ENCODE measurements around the gene KIAA1614.

KIAA1614 gene

GRCh38 chr1:180941518-180942275 is 29.0 kb downstream of the KIAA1614 start:
- Histone ChIP-seq H3K27ac (ENCODE audit: insufficient read depth, low read depth, low read length, poor library complexity, severe bottlenecking) (no peak overlapping the region), H3K36me3 (ENCODE audit: control insufficient read depth, insufficient read depth, low read length) (no peaks in the 10 kb centered on the region), H3K4me3 (ENCODE audit: insufficient read depth, low read depth, low read length) (no peak overlapping the region), H3K4me1 (ENCODE audit: control insufficient read depth, insufficient read depth, low read length) (peaks cover 20% of the 10 kb centered on the region), H3K27me3 (ENCODE audit: control insufficient read depth, insufficient read depth, low read length, poor library complexity, severe bottlenecking) (no peaks in the 10 kb centered on the region), H3K9me3 (ENCODE audit: control insufficient read depth, low read length) (no peaks in the 10 kb centered on the region)
- WGBS, 2 experiments, result 87 to 90% methylated on average over 19 of the region's 20 CpGs

DNA sequence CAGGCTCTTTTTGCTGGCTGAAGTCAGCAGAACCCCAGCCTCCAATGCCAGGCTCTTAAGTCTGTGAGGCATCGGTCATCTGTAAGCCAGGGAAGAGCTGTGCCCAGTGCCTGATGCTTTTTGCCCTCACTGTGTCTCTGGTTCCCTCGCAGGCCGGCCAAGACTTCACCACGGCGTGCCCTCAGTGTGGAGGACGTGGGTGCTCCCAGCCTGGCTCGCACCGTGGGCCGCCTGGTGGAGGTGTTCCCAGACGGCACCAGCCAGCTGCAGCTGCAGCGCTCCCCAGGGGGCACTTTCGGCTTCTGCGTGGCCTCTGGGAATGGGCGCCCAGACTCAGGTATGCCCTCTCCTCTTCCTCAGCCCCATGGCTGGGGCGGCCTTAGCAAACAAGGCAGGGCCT is 32.5 kb downstream of the KIAA1614 start:
- no peak overlapping the region for H3K4me3 ChIP-seq (ENCODE audit: insufficient read depth, low read depth, low read length)
- H3K36me3 ChIP-seq (ENCODE audit: control insufficient read depth, insufficient read depth, low read length), result no peaks in the 10 kb centered on the region
- H3K9me3 ChIP-seq (ENCODE audit: control insufficient read depth, low read length), result no peaks in the 10 kb centered on the region
- H3K27me3 ChIP-seq (ENCODE audit: control insufficient read depth, insufficient read depth, low read length, poor library complexity, severe bottlenecking), result no peaks in the 10 kb centered on the region
- 87 to 90% methylated on average over 15 of the region's 15 CpGs for WGBS, 2 experiments
- H3K4me1 ChIP-seq (ENCODE audit: control insufficient read depth, insufficient read depth, low read length), result peaks cover 32% of the 10 kb centered on the region
- no peak overlapping the region for H3K27ac ChIP-seq (ENCODE audit: insufficient read depth, low read depth, low read length, poor library complexity, severe bottlenecking)

DNA sequence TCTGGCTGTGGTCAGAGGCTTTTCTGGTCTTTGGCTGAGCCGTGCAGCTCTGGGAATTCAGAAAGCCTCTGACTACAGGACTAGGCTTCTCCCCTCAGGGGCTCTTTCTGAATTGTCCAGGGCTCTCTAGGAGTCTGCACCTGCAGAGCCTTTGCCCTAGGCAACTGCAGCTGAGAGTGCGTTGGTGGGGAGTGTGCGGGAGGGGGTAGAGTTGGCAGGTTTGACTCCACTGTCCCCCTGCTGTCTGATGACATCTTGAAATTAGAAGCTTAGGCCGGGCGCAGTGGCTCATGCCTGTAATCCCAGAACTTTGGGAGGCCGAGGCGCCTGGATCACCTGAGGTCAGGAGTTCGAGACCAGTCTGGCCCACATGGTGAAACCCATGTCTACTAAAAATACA is 32.9 kb downstream of the KIAA1614 start:
- Histone ChIP-seq H3K4me1 (ENCODE audit: control insufficient read depth, insufficient read depth, low read length) (peaks cover 32% of the 10 kb centered on the region), H3K4me3 (ENCODE audit: insufficient read depth, low read depth, low read length) (no peak overlapping the region), H3K27ac (ENCODE audit: insufficient read depth, low read depth, low read length, poor library complexity, severe bottlenecking) (no peak overlapping the region), H3K27me3 (ENCODE audit: control insufficient read depth, insufficient read depth, low read length, poor library complexity, severe bottlenecking) (no peaks in the 10 kb centered on the region), H3K9me3 (ENCODE audit: control insufficient read depth, low read length) (no peaks in the 10 kb centered on the region), H3K36me3 (ENCODE audit: control insufficient read depth, insufficient read depth, low read length) (no peaks in the 10 kb centered on the region)
- 80 to 82% methylated on average over 8 of the region's 8 CpGs for WGBS, 2 experiments

DNA sequence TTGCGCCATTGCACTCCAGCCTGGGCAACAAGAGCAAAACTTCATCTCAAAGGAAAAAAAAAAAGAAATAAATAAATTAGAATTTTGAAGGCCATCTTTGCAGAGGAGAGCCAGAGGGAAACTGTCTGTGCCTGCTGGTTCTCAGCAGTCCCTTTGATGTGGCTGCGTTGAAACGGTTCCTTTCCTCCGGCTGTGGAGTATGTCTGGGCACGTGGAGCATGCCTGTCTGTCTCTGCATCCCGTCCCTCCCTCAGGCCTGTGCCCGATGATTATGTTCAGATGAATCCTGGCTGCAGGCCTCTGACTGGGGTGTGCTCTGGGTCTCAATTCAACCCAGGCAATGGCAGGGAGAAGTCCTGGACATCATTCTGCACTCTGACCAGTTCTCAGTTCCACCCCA is 33.4 kb downstream of the KIAA1614 start:
- Histone ChIP-seq H3K36me3 (ENCODE audit: control insufficient read depth, insufficient read depth, low read length) (no peaks in the 10 kb centered on the region), H3K4me3 (ENCODE audit: insufficient read depth, low read depth, low read length) (no peak overlapping the region), H3K9me3 (ENCODE audit: control insufficient read depth, low read length) (no peaks in the 10 kb centered on the region), H3K27ac (ENCODE audit: insufficient read depth, low read depth, low read length, poor library complexity, severe bottlenecking) (no peak overlapping the region), H3K27me3 (ENCODE audit: control insufficient read depth, insufficient read depth, low read length, poor library complexity, severe bottlenecking) (no peaks in the 10 kb centered on the region), H3K4me1 (ENCODE audit: control insufficient read depth, insufficient read depth, low read length) (peaks cover 32% of the 10 kb centered on the region)
- WGBS, 2 experiments, result 91 to 92% methylated on average over 6 to 7 of the region's 7 CpGs

GRCh38 chr1:180946541-180947498 is 34.1 kb downstream of the KIAA1614 start:
- no peaks in the 10 kb centered on the region for H3K9me3 ChIP-seq (ENCODE audit: control insufficient read depth, low read length)
- 79 to 81% methylated on average over 17 to 18 of the region's 18 CpGs for WGBS, 2 experiments
- H3K27ac ChIP-seq (ENCODE audit: insufficient read depth, low read depth, low read length, poor library complexity, severe bottlenecking), result no peak overlapping the region
- no peaks in the 10 kb centered on the region for H3K27me3 ChIP-seq (ENCODE audit: control insufficient read depth, insufficient read depth, low read length, poor library complexity, severe bottlenecking)
- H3K36me3 ChIP-seq (ENCODE audit: control insufficient read depth, insufficient read depth, low read length), result no peaks in the 10 kb centered on the region
- H3K4me1 ChIP-seq (ENCODE audit: control insufficient read depth, insufficient read depth, low read length), result peaks cover 32% of the 10 kb centered on the region
- no peak overlapping the region for H3K4me3 ChIP-seq (ENCODE audit: insufficient read depth, low read depth, low read length)

GRCh38 chr1:180947499-180947885 is 34.8 kb downstream of the KIAA1614 start:
- WGBS, 2 experiments, result 92% methylated on average over 6 of the region's 6 CpGs
- Histone ChIP-seq H3K9me3 (ENCODE audit: control insufficient read depth, low read length) (no peaks in the 10 kb centered on the region), H3K36me3 (ENCODE audit: control insufficient read depth, insufficient read depth, low read length) (no peaks in the 10 kb centered on the region), H3K4me3 (ENCODE audit: insufficient read depth, low read depth, low read length) (no peak overlapping the region), H3K27ac (ENCODE audit: insufficient read depth, low read depth, low read length, poor library complexity, severe bottlenecking) (no peak overlapping the region), H3K4me1 (ENCODE audit: control insufficient read depth, insufficient read depth, low read length) (peaks cover 32% of the 10 kb centered on the region), H3K27me3 (ENCODE audit: control insufficient read depth, insufficient read depth, low read length, poor library complexity, severe bottlenecking) (no peaks in the 10 kb centered on the region)

DNA sequence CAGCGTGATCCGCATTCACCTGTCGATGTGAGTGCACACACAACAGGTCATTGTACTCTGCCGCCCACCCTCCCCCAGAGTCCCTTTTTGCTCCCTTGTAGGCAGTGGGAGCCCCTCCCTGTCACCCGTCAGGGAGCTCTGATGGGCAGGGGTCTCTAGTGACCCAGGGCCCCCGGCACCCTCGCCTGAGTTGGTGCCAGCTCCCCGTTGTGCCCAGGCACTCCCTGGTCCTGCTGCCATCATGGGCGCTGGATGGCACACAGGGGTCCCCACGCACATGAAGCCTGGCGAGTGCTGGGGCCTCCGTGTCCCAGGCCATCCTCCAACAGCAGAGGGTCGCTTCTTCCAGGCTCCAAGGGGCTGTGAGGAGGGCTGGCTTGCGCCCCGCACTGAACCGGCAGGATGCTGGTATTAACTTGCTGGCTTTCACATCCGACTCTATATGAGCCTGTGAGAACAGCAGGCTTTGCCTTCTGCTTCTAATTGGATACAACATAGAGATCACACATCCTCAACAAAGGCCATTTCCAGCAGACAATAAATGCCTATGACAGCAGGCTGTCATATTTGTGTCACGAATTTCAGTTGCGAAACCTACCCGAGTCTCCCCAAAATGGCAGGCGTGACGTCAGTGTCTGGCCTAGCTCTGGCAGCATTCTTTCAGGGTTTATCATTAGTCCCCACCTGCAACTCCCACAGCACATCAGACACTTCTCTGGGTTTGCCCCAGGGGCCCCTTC is 35.4 kb downstream of the KIAA1614 start:
- no peak overlapping the region for H3K4me3 ChIP-seq (ENCODE audit: insufficient read depth, low read depth, low read length)
- H3K27me3 ChIP-seq (ENCODE audit: control insufficient read depth, insufficient read depth, low read length, poor library complexity, severe bottlenecking), result no peaks in the 10 kb centered on the region
- WGBS, 2 experiments, result 94% methylated on average over 22 of the region's 22 CpGs
- H3K9me3 ChIP-seq (ENCODE audit: control insufficient read depth, low read length), result no peaks in the 10 kb centered on the region
- peaks cover 32% of the 10 kb centered on the region for H3K4me1 ChIP-seq (ENCODE audit: control insufficient read depth, insufficient read depth, low read length)
- no peak overlapping the region for H3K27ac ChIP-seq (ENCODE audit: insufficient read depth, low read depth, low read length, poor library complexity, severe bottlenecking)
- H3K36me3 ChIP-seq (ENCODE audit: control insufficient read depth, insufficient read depth, low read length), result no peaks in the 10 kb centered on the region

GRCh38 chr1:180948641-180949615 is 36.2 kb downstream of the KIAA1614 start:
- H3K27me3 ChIP-seq (ENCODE audit: control insufficient read depth, insufficient read depth, low read length, poor library complexity, severe bottlenecking), result no peaks in the 10 kb centered on the region
- no peak overlapping the region for H3K27ac ChIP-seq (ENCODE audit: insufficient read depth, low read depth, low read length, poor library complexity, severe bottlenecking)
- H3K4me3 ChIP-seq (ENCODE audit: insufficient read depth, low read depth, low read length), result no peak overlapping the region
- H3K4me1 ChIP-seq (ENCODE audit: control insufficient read depth, insufficient read depth, low read length), result peaks cover 32% of the 10 kb centered on the region
- WGBS, 2 experiments, result 73 to 76% methylated on average over 26 of the region's 26 CpGs
- no peaks in the 10 kb centered on the region for H3K36me3 ChIP-seq (ENCODE audit: control insufficient read depth, insufficient read depth, low read length)
- H3K9me3 ChIP-seq (ENCODE audit: control insufficient read depth, low read length), result no peaks in the 10 kb centered on the region

- no peaks in the 10 kb centered on the region for H3K9me3 ChIP-seq (ENCODE audit: control insufficient read depth, low read length)
- H3K27ac ChIP-seq (ENCODE audit: insufficient read depth, low read depth, low read length, poor library complexity, severe bottlenecking), result no peak overlapping the region
- H3K4me3 ChIP-seq (ENCODE audit: insufficient read depth, low read depth, low read length), result no peak overlapping the region
- H3K4me1 ChIP-seq (ENCODE audit: control insufficient read depth, insufficient read depth, low read length), result peaks cover 26% of the 10 kb centered on the region
- WGBS, 2 experiments, result 96 to 98% methylated on average over 4 of the region's 4 CpGs
- H3K36me3 ChIP-seq (ENCODE audit: control insufficient read depth, insufficient read depth, low read length), result no peaks in the 10 kb centered on the region
- H3K27me3 ChIP-seq (ENCODE audit: control insufficient read depth, insufficient read depth, low read length, poor library complexity, severe bottlenecking), result no peaks in the 10 kb centered on the region
Observed at GRCh38 chr1:180949616-180950000, 36.9 kb downstream of the KIAA1614 start.

Data from ectodermal cell (in vitro differentiated cells).